WTC11 (cell line): Measurements from ENCODE around the gene LDB2. TPM values are rescaled to one million over a fixed set of nuclear protein-coding genes. Genes with fewer than 3 reads are reported as not detected.

Source experiments
- ATAC-seq: fragments of 200-7000 bp; cut with Tn5 transposase; 2 replicates; pipeline ENCODE4 v1.10.0; 2021; ENCODE audit warnings: mild to moderate bottlenecking, moderate library complexity
- CTCF ChIA-PET: fragments of 300-600 bp; sonication (Branson Sonifier 250); formaldehyde crosslinking; loops from one replicate; lab custom pipeline; 2021; ENCODE audit warnings: antibody characterized with exemption; lab: Charles Lee
- POLR2A ChIA-PET: fragments of 350-600 bp; sonication (Branson Sonifier 250); formaldehyde crosslinking; loops from one replicate; lab custom pipeline; 2021; ENCODE audit warnings: antibody characterized with exemption; lab: Charles Lee
- DNase-seq: peaks from one replicate; pipeline ENCODE4 v3.0.0; 2021; ENCODE audit warnings: low spot score
- H3K27ac Mint-ChIP-seq: 2 replicates; pipeline ENCODE4 v1.8.0; 2021; ENCODE audit warnings: mixed read lengths
- H3K27me3 Mint-ChIP-seq: 2 replicates; pipeline ENCODE4 v1.8.0; 2021; ENCODE audit warnings: low read depth, mild to moderate bottlenecking, moderate library complexity, mixed read lengths
- H3K36me3 Mint-ChIP-seq: 2 replicates; pipeline ENCODE4 v1.8.0; 2021; ENCODE audit warnings: mixed read lengths
- H3K4me1 Mint-ChIP-seq: 2 replicates; pipeline ENCODE4 v1.8.0; 2022; ENCODE audit warnings: mixed read lengths
- H3K4me3 Mint-ChIP-seq: 2 replicates; pipeline ENCODE4 v1.8.0; 2021; ENCODE audit warnings: mild to moderate bottlenecking, moderate library complexity, mixed read lengths
- H3K9me3 Mint-ChIP-seq: 2 replicates; pipeline ENCODE4 v1.8.0; 2021; ENCODE audit warnings: mixed read lengths
- ATF3 ChIP-seq: sonication (generic); formaldehyde crosslinking; conservative IDR thresholded peaks from 2 replicates; pipeline ENCODE4 v1.8.1; 2022; ENCODE audit warnings: mild to moderate bottlenecking, missing genetic modification reagents
- E2F1 ChIP-seq: sonication (generic); formaldehyde crosslinking; IDR thresholded peaks from 2 replicates; pipeline ENCODE4 v1.8.0; 2022; ENCODE audit warnings: mild to moderate bottlenecking, missing genetic modification reagents
- EMX1 ChIP-seq: fragments of 250-450 bp; sonication (Bioruptor Pico); IDR thresholded peaks from 2 replicates; pipeline ENCODE4 v1.8.0; 2021; ENCODE audit warnings: mild to moderate bottlenecking
- FOXP1 ChIP-seq: sonication (generic); formaldehyde crosslinking; IDR thresholded peaks from 2 replicates; pipeline ENCODE4 v1.8.0; 2022; ENCODE audit warnings: missing genetic modification reagents, mild to moderate bottlenecking, moderate library complexity, borderline replicate concordance
- GRHL2 ChIP-seq: fragments of 250-450 bp; sonication (Bioruptor Pico); IDR thresholded peaks from 2 replicates; pipeline ENCODE4 v1.8.0; 2022; ENCODE audit warnings: mild to moderate bottlenecking, moderate library complexity; ENCODE audit not compliant: insufficient replicate concordance, severe bottlenecking
- NR3C1 ChIP-seq: sonication (generic); formaldehyde crosslinking; conservative IDR thresholded peaks from 2 replicates; pipeline ENCODE4 v1.8.1; 2023; ENCODE audit warnings: low read depth, mild to moderate bottlenecking, missing genetic modification reagents
- PREB ChIP-seq: sonication (generic); formaldehyde crosslinking; IDR thresholded peaks from 2 replicates; pipeline ENCODE4 v1.8.1; 2022; ENCODE audit warnings: mild to moderate bottlenecking, missing genetic modification reagents, moderate library complexity, borderline replicate concordance
- SOX15 ChIP-seq: fragments of 250-450 bp; sonication (Bioruptor Pico); IDR thresholded peaks from 2 replicates; pipeline ENCODE4 v1.9.0; 2021; ENCODE audit warnings: mild to moderate bottlenecking
- TCF7 ChIP-seq: sonication (generic); formaldehyde crosslinking; IDR thresholded peaks from 2 replicates; pipeline ENCODE4 v1.8.0; 2022; ENCODE audit warnings: mild to moderate bottlenecking, low read depth, missing genetic modification reagents, moderate library complexity
- TP53 ChIP-seq: sonication (generic); formaldehyde crosslinking; IDR thresholded peaks from 2 replicates; pipeline ENCODE4 v1.8.1; 2023; ENCODE audit warnings: mild to moderate bottlenecking, missing genetic modification reagents
- USF1 ChIP-seq: sonication (generic); formaldehyde crosslinking; IDR thresholded peaks from 2 replicates; pipeline ENCODE4 v1.8.0; 2022; ENCODE audit warnings: mild to moderate bottlenecking, missing genetic modification reagents
- USF2 ChIP-seq: sonication (generic); formaldehyde crosslinking; IDR thresholded peaks from 2 replicates; pipeline ENCODE4 v1.8.1; 2023; ENCODE audit warnings: mild to moderate bottlenecking, missing genetic modification reagents, moderate library complexity
- ZBTB21 ChIP-seq: sonication (generic); formaldehyde crosslinking; IDR thresholded peaks from 2 replicates; pipeline ENCODE4 v1.8.1; 2023; ENCODE audit warnings: mild to moderate bottlenecking, missing genetic modification reagents, borderline replicate concordance
- ZNF263 ChIP-seq: sonication (generic); formaldehyde crosslinking; IDR thresholded peaks from 2 replicates; pipeline ENCODE4 v1.8.1; 2022; ENCODE audit warnings: low read depth, mild to moderate bottlenecking, moderate library complexity, missing genetic modification reagents
- ZNF281 ChIP-seq: sonication (generic); formaldehyde crosslinking; IDR thresholded peaks from 2 replicates; pipeline ENCODE4 v1.8.0; 2023; ENCODE audit warnings: mild to moderate bottlenecking, missing genetic modification reagents
- ZNF512 ChIP-seq: sonication (generic); formaldehyde crosslinking; IDR thresholded peaks from 2 replicates; pipeline ENCODE4 v1.8.1; 2022; ENCODE audit warnings: missing genetic modification reagents, borderline replicate concordance
- ZNF532 ChIP-seq: fragments of 250-450 bp; sonication (Bioruptor Pico); IDR thresholded peaks from 2 replicates; pipeline ENCODE4 v1.9.0; 2021; ENCODE audit warnings: mild to moderate bottlenecking, borderline replicate concordance
- ZSCAN18 ChIP-seq: fragments of 250-450 bp; sonication (Bioruptor Pico); IDR thresholded peaks from 2 replicates; pipeline ENCODE4 v2.1.2; 2022; ENCODE audit warnings: mild to moderate bottlenecking, moderate library complexity
- total RNA-seq: library from RNA; stranded (reverse); gene quantifications from 3 replicates; pipeline ENCODE4 v1.2.3, GENCODE V29; 2021

Gene LDB2
- total RNA-seq, 1 experiment from 2014 or later = 62.4 TPM

GRCh38 chr4:16783119-16783518 lies 115.3 kb downstream of the LDB2 start (continued):
- TF ChIP-seq USF2 (CRISPR knock-in tag) = peak; percentile 10; the same call in 1 of the 2 replicates

GRCh38 chr4:16779028-16779675 lies 119.3 kb downstream of the LDB2 start:
- H3K27me3 Mint-ChIP-seq = no peaks in the 10 kb centered on the region
- no peak for ATAC-seq
- H3K9me3 Mint-ChIP-seq = no peaks in the 10 kb centered on the region
- H3K4me1 Mint-ChIP-seq = peaks cover 27% of the 10 kb centered on the region
- H3K36me3 Mint-ChIP-seq = peaks cover 37% of the 10 kb centered on the region
- ChIA-PET POLR2A (no interaction called here), CTCF (no interaction called here)
- DNase-seq = no peak
- no peak overlapping the region for H3K4me3 Mint-ChIP-seq
- no peak overlapping the region for H3K27ac Mint-ChIP-seq
- no peak for TF ChIP-seq TP53
- TF ChIP-seq ZNF281 = no peak
- TF ChIP-seq USF1 (CRISPR knock-in tag) = no peak
- no peak for TF ChIP-seq NR3C1 (CRISPR knock-in tag)
- TF ChIP-seq GRHL2 = no peak
- TF ChIP-seq ZSCAN18 (CRISPR knock-in tag) = no peak
- no peak for TF ChIP-seq E2F1 (CRISPR knock-in tag)
- TF ChIP-seq FOXP1 = no peak
- TF ChIP-seq ZNF263 (CRISPR knock-in tag) = no peak
- no peak for TF ChIP-seq EMX1
- no peak for TF ChIP-seq PREB (CRISPR knock-in tag)
- no peak for TF ChIP-seq TCF7 (CRISPR knock-in tag)
- TF ChIP-seq ZBTB21 (CRISPR knock-in tag) = no peak
- TF ChIP-seq ZNF532 (CRISPR knock-in tag) = no peak
- TF ChIP-seq SOX15 (CRISPR knock-in tag) = no peak
- TF ChIP-seq ZNF512 = no peak
- TF ChIP-seq ATF3 (CRISPR knock-in tag) = no peak
